ENCODE data around the gene ASB10. TPM values are rescaled to one million over a fixed set of nuclear protein-coding genes. Genes with fewer than 3 reads are reported as not detected.

The ASB10 gene
- polyA plus RNA-seq, 2 of the 4 experiments (the other 2 are of a cell fraction) = not detected

GRCh38 chr7:151131592-151132293 lies 55.3 kb downstream of the ASB10 start:
- WGBS (ENCODE audit: missing lambda C conversion rate) = 91% methylated on average over 16 of the region's 19 CpGs
- Histone ChIP-seq H3K9me3 (no peaks in the 10 kb centered on the region), H3K27ac (no peak overlapping the region), H3K4me3 (no peak overlapping the region), H3K4me1 (no peaks in the 10 kb centered on the region), H3K4me2 (no peak overlapping the region)
- FAIRE-seq (no peak), DNase-seq (ENCODE audit: low read depth in 1 of 2, low spot score in 1 of 2) (no peak), ATAC-seq (no peak)
- ChIA-PET CTCF (interaction anchor here (0.8 to 5.1 kb wide), 6 partner anchors 8 to 164 kb away, joined by 3 to 25 read pairs (median 4); partner anchors contain the start of gene GBX1), POLR2A (no interaction called here)
- TF ChIP-seq CBX8 (IDR thresholded peaks at IDR 0.05) (no peak), SREBF2 (IDR thresholded peaks at IDR 0.05) (no peak)

- ChIA-PET POLR2A (no interaction called here), CTCF (interaction anchor here (0.8 to 5.1 kb wide), 6 partner anchors 8 to 164 kb away, joined by 3 to 25 read pairs (median 4); partner anchors contain the start of gene GBX1)
- Histone ChIP-seq H3K4me2 (no peak overlapping the region), H3K9me3 (no peaks in the 10 kb centered on the region), H3K4me3 (no peak overlapping the region), H3K27ac (no peak overlapping the region), H3K4me1 (no peaks in the 10 kb centered on the region)
- ATAC-seq (no peak), FAIRE-seq (no peak), DNase-seq (ENCODE audit: low read depth in 1 of 2, low spot score in 1 of 2) (no peak)
- no peak for TF ChIP-seq RFX5 (IDR thresholded peaks at IDR 0.05)
- TF ChIP-seq RNF2 (IDR thresholded peaks at IDR 0.05; ENCODE audit: borderline replicate concordance, low read depth) = no peak
- TF ChIP-seq HMGXB4 (CRISPR knock-in tag; IDR thresholded peaks at IDR 0.05; ENCODE audit: borderline replicate concordance) = no peak
- no peak for TF ChIP-seq CHD4 (IDR thresholded peaks at IDR 0.05; ENCODE audit: borderline replicate concordance)
- TF ChIP-seq HEYL (CRISPR knock-in tag; IDR thresholded peaks at IDR 0.05) = no peak
- TF ChIP-seq POLR2A (IDR thresholded peaks at IDR 0.05; ENCODE audit: low read length) = no peak
- no peak for TF ChIP-seq BHLHE40 (IDR thresholded peaks at IDR 0.05; ENCODE audit: low read depth, low read length)
- TF ChIP-seq SMC3 (IDR thresholded peaks at IDR 0.05) = no peak
- no peak for TF ChIP-seq JUNB (IDR thresholded peaks at IDR 0.05)
- 93% methylated on average over 13 of the region's 13 CpGs for WGBS (ENCODE audit: missing lambda C conversion rate)
These were observed 55.8 kb downstream of the ASB10 start for GRCh38 chr7:151131224-151131591.

- TF ChIP-seq RNF2 (IDR thresholded peaks at IDR 0.05; ENCODE audit: borderline replicate concordance, low read depth) = no peak
- TF ChIP-seq CEBPB (IDR thresholded peaks at IDR 0.05) = no peak
- TF ChIP-seq JUN (IDR thresholded peaks at IDR 0.05) = no peak
- no peak for TF ChIP-seq FOSB (CRISPR knock-in tag; IDR thresholded peaks at IDR 0.05)
- TF ChIP-seq NPAS2 (CRISPR knock-in tag; IDR thresholded peaks at IDR 0.05; ENCODE audit: borderline replicate concordance) = no peak
- TF ChIP-seq PHF8 (IDR thresholded peaks at IDR 0.05; ENCODE audit: borderline replicate concordance, low read depth) = no peak
- TF ChIP-seq HDAC2 (IDR thresholded peaks at IDR 0.05) = no peak
- TF ChIP-seq HES2 (IDR thresholded peaks at IDR 0.05) = no peak
- TF ChIP-seq EHF (CRISPR knock-in tag; IDR thresholded peaks at IDR 0.05) = no peak
- no peak for TF ChIP-seq GATA3 (IDR thresholded peaks at IDR 0.05; ENCODE audit: borderline replicate concordance)
- TF ChIP-seq CHD4 (IDR thresholded peaks at IDR 0.05; ENCODE audit: borderline replicate concordance) = no peak
- no peak for TF ChIP-seq POLR2AphosphoS2 (conservative IDR thresholded peaks at IDR 0.05; ENCODE audit: low read length)
- no peak for TF ChIP-seq CHD2 (IDR thresholded peaks at IDR 0.05; ENCODE audit: low read length, partially characterized antibody)
- no peak for TF ChIP-seq BHLHE40 (IDR thresholded peaks at IDR 0.05; ENCODE audit: low read depth, low read length)
- TF ChIP-seq FOSL2 (IDR thresholded peaks at IDR 0.05) = no peak
- TF ChIP-seq FOSL2 (CRISPR knock-in tag; IDR thresholded peaks at IDR 0.05) = no peak
These were observed 56.3 kb downstream of the ASB10 start for GRCh38 chr7:151130741-151131157.

More at GRCh38 chr7:151130741-151131157, 56.3 kb downstream of the ASB10 start:
- FAIRE-seq (no peak), DNase-seq (ENCODE audit: low read depth in 1 of 2, low spot score in 1 of 2) (no peak), ATAC-seq (no peak)
- Histone ChIP-seq H3K4me3 (no peak overlapping the region), H3K4me2 (no peak overlapping the region), H3K27ac (no peak overlapping the region), H3K4me1 (no peaks in the 10 kb centered on the region), H3K9me3 (no peaks in the 10 kb centered on the region)
- CTCF ChIA-PET = interaction anchor here (0.9 to 5.1 kb wide), 10 partner anchors 9 to 184 kb away, joined by 3 to 25 read pairs (median 4); partner anchors contain the start of gene GBX1
- POLR2A ChIA-PET = no interaction called here
- 95% methylated on average over 17 of the region's 17 CpGs for WGBS (ENCODE audit: missing lambda C conversion rate)

Measured in A549 (cell line).